HG02938 (cell line): Measurements from ENCODE around the gene OR56B1.

Experiments
- ATAC-seq: cut with Tn5 transposase; IDR thresholded peaks from one replicate; pipeline ENCODE4 v1.9.1; 2021; ENCODE audit warnings: mild to moderate bottlenecking, moderate library complexity; ENCODE audit not compliant: unreplicated experiment

OR56B1 gene

DNA sequence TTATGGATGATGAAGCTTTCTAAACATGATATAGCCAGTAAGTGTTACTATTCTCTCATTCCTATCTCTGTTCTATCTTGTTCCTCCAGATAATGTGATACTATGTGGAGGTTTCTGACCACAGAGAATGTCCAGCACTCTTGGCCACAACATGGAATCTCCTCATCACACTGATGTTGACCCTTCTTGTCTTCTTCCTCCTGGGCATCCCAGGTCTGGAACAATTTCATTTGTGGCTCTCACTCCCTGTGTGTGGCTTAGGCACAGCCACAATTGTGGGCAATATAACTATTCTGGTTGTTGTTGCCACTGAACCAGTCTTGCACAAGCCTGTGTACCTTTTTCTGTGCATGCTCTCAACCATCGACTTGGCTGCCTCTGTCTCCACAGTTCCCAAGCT lies 9.9 kb upstream of the OR56B1 start:
- no peak for ATAC-seq

DNA sequence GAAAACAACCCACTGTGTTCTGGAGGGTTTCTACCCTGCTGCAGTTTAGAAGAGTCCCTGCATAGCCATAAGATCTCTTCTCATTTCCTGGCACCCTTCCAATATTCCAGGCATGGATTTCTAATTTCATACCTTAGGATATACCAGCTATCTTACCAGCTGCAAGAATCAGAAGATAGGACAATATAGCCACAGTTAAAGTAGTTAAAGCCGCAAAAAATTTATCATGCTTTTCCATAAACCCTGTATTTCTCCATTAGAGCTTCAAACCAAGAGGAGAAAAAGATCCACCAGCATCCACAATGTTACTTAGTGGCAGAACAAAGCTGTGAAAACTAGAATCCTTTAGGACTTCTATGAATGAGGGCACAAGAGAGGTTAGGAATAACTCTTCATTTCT lies 8.6 kb upstream of the OR56B1 start:
- ATAC-seq = no peak

DNA sequence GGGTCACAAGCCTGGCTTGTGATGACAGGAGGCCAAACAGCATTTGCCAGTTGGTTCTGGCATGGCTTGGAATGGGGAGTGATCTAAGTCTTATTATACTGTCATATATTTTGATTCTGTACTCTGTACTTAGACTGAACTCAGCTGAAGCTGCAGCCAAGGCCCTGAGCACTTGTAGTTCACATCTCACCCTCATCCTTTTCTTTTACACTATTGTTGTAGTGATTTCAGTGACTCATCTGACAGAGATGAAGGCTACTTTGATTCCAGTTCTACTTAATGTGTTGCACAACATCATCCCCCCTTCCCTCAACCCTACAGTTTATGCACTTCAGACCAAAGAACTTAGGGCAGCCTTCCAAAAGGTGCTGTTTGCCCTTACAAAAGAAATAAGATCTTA lies 843 bp downstream of the OR56B1 start:
- no peak for ATAC-seq

DNA sequence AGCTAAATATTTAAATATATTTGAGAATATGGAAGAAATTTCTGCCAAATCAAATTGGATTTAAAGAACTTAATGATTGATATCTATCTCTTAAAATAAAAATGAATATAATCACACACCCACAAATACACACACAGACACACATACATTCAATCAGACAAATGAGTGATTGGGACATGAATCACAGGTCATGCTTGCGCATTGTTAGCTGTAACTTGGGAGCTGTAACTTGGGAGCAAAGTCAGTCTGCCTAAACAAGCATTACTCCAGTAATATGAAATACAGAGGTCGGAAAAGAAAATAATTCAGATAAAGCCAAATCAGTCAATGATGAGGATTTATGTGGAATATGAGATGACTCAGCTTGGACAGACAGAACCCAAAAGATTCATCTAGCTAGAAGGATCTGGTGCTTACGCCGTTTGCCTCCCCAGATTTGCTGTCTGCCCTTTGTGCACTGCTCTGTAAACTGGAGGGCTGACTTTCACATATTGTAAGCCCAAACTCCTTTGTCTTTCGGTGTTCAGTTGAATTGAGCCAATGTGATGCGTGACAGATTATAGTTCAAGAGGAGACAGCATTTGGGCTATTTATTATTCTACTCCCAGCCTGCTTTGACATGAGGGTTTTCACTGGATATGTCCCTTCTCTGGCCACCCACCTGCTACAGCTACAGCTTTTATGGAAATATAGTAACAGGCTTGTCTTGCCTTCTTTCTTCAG lies 1.6 kb downstream of the OR56B1 start:
- no peak for ATAC-seq

DNA sequence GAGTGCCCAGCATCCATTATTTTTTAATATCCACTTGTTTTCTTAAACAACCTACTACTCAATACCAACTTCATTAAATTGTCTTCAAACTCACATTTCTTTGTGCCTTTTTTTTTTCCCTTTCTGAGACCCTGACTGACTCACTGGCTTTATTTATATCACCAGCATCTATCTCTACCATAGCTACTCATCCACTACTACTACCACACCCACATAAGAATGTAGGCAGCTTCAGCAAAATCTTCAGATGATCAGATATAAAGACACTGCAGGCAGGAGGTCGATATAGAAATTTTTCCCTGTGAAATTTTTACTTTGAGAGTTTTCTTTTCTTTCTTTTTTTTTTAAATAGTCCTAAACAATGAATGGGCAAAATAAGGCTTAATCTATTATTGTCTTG lies 2.2 kb downstream of the OR56B1 start:
- ATAC-seq = no peak

DNA sequence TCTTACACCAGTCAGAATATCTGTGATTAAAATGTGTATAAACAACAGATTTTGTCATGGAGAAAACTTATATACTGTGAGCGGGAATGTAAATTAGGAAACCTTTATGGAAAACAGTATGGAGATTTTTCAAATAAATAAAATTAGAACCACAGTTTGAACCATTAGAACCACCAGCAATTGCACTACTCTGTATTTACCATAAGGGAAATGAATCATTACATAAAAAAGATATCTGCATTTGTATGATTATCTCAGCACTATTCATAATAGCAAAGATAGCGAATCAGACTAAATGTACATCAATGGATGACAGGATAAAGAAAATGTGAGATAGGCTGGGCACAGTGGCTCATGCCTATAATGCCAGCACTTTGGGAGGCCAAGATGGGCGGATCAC lies 10.4 kb downstream of the OR56B1 start:
- ATAC-seq = no peak

DNA sequence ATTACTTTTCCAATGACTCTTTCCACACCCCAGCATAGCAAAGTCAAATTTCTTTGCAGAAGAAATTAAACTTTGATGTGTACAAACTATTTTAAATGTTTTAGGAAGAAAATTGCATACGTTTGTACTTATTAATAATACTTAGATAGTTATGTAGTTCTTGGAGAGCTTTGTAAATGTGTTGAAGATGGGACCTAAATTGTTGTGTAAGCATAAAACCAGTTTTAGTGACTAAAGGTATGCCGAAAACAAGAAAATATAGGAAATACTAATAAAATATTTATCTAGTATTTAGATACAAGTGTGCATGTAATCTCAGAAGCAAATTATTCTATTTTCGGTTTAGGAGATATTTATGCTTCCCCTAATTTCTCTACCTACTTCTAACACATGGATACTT lies 13.6 kb downstream of the OR56B1 start:
- no peak for ATAC-seq

DNA sequence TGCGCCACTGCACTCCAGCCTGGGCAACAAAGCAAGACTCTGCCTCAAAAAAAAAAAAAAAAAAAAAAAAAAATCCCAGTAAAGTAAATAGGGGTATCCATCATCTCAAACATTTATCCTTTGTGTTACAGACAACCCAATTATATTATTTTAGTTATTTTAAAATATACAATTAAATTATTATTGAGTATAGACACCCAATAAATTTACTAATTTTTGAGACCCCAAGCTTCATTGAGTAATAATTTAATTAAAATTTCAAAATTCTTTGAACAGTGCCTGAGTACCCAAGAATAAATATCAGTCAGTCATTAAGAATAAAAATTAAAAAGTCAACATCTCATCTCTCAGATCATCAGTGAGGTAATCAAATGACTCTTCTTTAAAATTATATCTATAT lies 17.7 kb downstream of the OR56B1 start, which contains the start of gene OR52N4:
Gene OR52N4, plus strand, starts transcription at position 301 of the 400 bp plus-strand sequence. CDS start 498 bp downstream, outside the sequence.
- no peak for ATAC-seq

DNA sequence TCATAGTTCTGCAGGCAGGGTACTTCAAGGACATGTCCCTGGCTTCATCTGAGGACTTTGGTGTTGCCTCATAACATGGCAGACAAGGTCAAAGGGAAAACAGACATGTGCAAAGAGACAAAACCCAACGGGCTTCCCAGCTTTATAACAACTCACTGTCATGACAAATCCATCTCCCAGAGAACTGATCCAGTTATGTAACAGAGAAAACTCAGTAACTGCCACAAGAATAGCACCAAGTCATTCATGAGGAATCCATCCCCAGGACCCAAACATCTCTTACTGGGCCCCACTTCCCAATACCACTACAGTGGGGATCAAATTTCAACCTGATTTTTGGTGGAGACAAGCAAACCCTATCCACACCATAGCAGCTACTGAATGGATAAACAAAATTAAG lies 30.8 kb downstream of the OR56B1 start:
- ATAC-seq = no peak

DNA sequence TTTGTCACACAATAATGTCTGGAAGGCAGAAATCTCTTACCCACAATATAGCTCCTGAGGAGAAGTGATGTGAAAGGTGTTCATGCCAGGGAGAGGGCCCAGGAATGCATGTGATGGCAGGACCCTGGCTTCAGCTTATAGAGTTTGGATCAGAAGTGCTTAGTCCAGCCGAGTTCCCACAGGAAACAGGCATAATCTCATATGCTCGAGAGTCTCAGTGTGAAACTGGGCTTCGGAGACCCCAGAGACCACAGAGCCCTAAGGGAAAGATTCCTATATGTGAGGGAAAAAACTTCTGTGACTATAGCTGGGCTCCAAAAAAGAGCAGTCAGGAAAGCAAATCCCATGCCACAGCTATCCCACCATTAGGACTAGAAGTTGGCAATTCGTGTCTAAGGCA lies 47.0 kb downstream of the OR56B1 start, which contains the start of gene OR52N5:
Gene OR52N5, minus strand, starts transcription at position 101 of the 400 bp plus-strand sequence. CDS start 4,721 bp downstream, outside the sequence.
- ATAC-seq = no peak
